HL-60 (cell line): Measurements from ENCODE around the gene DDX23.

Experiments
- DNase-seq, 2 experiments: peaks; one replicate each; pipeline ENCODE4 v3.0.0-alpha.2; 2010 to 2020; ENCODE audit warnings: low read depth in 1 of 2, low spot score in 1 of 2
- H3K27ac ChIP-seq: fragments of 250-450 bp; sonication (Bioruptor Pico); replicated peaks from 2 replicates; pipeline ENCODE4 v1.5.1; 2020; ENCODE audit warnings: mild to moderate bottlenecking, moderate library complexity
- H3K27me3 ChIP-seq: fragments of 250-450 bp; sonication (Bioruptor Pico); 2 replicates; pipeline ENCODE4 v1.5.1; 2021; ENCODE audit warnings: mild to moderate bottlenecking, moderate library complexity; ENCODE audit not compliant: insufficient read depth, poor library complexity, severe bottlenecking
- H3K4me3 ChIP-seq: replicated peaks from 2 replicates; pipeline ENCODE4 v1.5.1; 2011; ENCODE audit warnings: mild to moderate bottlenecking, control low read depth, low read length; ENCODE audit not compliant: insufficient read depth
- CTCF ChIP-seq: IDR thresholded peaks from one replicate; pipeline ENCODE4 v1.5.1; 2011; ENCODE audit warnings: low read length, control low read depth, inconsistent platforms; ENCODE audit not compliant: insufficient read depth
- GABPA ChIP-seq: IDR thresholded peaks from 2 replicates; pipeline ENCODE4 v1.6.1; 2012; ENCODE audit warnings: low read depth
- POLR2AphosphoS5 ChIP-seq: IDR thresholded peaks from 2 replicates; pipeline ENCODE4 v1.6.1; 2012; ENCODE audit warnings: low read depth
- SPI1 ChIP-seq: IDR thresholded peaks from 2 replicates; pipeline ENCODE4 v1.6.1; 2012; ENCODE audit warnings: low read depth, mild to moderate bottlenecking, borderline replicate concordance
- TF ChIP-seq, protein P1 (sequence below): IDR thresholded peaks from 2 replicates; pipeline ENCODE4 v1.6.1; 2012; ENCODE audit warnings: low read depth; ENCODE audit not compliant: insufficient replicate concordance

DDX23 gene

DNA sequence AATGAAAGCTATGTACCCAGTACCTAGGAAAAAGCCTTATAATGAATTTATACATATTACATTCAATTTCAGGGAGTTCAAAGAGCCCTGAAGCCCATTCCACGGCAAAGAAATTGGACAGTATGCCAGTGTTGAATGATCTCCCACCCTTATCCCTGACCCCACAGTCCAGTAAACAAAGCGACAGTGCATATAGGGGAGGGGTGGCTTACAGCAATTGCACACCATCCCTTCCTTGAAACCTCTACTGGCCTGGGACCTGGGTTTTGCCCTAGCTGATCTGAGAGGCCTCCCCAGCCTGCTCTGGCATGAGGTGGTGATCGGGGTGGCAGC lies 31.0 kb upstream of the DDX23 start:
- no peak for DNase-seq
- Histone ChIP-seq H3K4me3 (no peak overlapping the region), H3K27me3 (peaks cover 16% of the 10 kb centered on the region), H3K27ac (no peak overlapping the region)
- no peak for TF ChIP-seq CTCF
- TF ChIP-seq GABPA, result no peak
- TF ChIP-seq SPI1, result no peak
- TF ChIP-seq, protein P1, sequence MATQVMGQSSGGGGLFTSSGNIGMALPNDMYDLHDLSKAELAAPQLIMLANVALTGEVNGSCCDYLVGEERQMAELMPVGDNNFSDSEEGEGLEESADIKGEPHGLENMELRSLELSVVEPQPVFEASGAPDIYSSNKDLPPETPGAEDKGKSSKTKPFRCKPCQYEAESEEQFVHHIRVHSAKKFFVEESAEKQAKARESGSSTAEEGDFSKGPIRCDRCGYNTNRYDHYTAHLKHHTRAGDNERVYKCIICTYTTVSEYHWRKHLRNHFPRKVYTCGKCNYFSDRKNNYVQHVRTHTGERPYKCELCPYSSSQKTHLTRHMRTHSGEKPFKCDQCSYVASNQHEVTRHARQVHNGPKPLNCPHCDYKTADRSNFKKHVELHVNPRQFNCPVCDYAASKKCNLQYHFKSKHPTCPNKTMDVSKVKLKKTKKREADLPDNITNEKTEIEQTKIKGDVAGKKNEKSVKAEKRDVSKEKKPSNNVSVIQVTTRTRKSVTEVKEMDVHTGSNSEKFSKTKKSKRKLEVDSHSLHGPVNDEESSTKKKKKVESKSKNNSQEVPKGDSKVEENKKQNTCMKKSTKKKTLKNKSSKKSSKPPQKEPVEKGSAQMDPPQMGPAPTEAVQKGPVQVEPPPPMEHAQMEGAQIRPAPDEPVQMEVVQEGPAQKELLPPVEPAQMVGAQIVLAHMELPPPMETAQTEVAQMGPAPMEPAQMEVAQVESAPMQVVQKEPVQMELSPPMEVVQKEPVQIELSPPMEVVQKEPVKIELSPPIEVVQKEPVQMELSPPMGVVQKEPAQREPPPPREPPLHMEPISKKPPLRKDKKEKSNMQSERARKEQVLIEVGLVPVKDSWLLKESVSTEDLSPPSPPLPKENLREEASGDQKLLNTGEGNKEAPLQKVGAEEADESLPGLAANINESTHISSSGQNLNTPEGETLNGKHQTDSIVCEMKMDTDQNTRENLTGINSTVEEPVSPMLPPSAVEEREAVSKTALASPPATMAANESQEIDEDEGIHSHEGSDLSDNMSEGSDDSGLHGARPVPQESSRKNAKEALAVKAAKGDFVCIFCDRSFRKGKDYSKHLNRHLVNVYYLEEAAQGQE, result no peak
- no peak for TF ChIP-seq POLR2AphosphoS5

DNA sequence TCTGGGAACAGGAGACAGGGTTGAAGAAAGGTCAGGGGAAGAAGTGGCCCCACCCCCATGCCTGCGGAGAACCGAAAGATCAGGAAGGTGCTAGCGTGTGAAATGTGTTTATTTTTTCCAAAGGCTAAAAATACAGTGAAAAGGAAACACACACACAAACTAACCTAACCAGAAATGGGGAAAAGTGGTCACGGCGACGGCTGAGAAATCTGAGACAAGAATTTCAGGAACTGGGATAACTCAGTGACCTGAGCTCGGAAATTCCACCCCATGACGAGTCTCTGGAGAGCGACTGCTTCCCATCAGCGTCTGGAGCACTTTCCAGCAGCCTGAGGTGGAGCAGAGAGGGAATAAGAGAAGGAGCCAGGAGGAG lies 30.3 kb upstream of the DDX23 start:
- no peak overlapping the region for H3K27ac ChIP-seq
- no peak for TF ChIP-seq CTCF
- peaks cover 16% of the 10 kb centered on the region for H3K27me3 ChIP-seq
- DNase-seq, result no peak
- H3K4me3 ChIP-seq, result no peak overlapping the region

DNA sequence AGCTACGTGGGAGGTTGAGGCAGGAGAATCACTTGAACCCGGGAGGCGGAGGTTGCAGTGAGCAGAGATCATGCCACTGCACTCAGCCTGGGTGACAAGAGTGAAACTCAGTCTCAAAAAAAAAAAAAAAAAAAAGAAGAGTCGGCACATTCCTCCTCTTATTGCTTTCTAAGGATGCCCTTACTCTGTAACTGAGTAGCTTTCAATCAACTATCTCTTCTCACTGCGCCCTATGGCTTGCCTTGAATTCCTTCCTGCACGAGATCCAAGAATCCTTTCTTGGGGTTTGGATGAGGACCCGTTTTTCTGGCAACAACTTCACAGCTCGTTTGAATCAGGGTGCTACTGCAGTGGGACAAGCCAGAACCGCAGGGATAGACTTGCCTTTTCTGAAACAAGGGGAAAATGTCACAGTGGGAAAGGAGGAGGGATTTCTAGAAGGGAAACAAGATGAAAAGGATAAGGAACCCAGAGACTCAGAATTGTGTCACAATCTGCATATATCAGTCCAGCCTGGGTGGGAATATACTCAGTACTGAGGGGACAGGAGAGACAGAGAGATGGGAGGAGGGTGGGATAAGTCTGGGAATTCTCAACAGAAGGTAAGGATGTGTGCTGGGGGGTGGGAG lies 29.8 kb upstream of the DDX23 start:
- TF ChIP-seq POLR2AphosphoS5 (no peak), SPI1 (no peak), CTCF (no peak), GABPA (no peak)
- TF ChIP-seq, protein P1, result no peak
- no peak overlapping the region for H3K27ac ChIP-seq
- DNase-seq, result no peak
- H3K4me3 ChIP-seq, result no peak overlapping the region
- H3K27me3 ChIP-seq, result peaks cover 16% of the 10 kb centered on the region

GRCh38 chr12:48880647-48881046 lies 28.7 kb upstream of the DDX23 start:
- Histone ChIP-seq H3K27me3 (peaks cover 16% of the 10 kb centered on the region), H3K4me3 (no peak overlapping the region), H3K27ac (no peak overlapping the region)
- TF ChIP-seq GABPA (no peak), CTCF (no peak), SPI1 (no peak), POLR2AphosphoS5 (no peak)
- TF ChIP-seq, protein P1, result no peak
- no peak for DNase-seq
